GM18507 (cell line): ENCODE measurements around the gene CSN2.
"Not testable (repeated sequence)": the region's sequence is repeated elsewhere in the genome, so short reads cannot be mapped to it uniquely, and the experiment has no call there.

ENCODE experiments used
- DNase-seq: peaks from one replicate; pipeline ENCODE4 v3.0.0; 2011; ENCODE audit warnings: low read depth; ENCODE audit not compliant: insufficient read length; ENCODE audit errors: extremely low spot score
- FAIRE-seq: peaks from 2 replicates; lab custom pipeline; 2011; peaks lifted over from hg19 to GRCh38; lab: Jason Lieb, UNC

CSN2 gene, protein sequence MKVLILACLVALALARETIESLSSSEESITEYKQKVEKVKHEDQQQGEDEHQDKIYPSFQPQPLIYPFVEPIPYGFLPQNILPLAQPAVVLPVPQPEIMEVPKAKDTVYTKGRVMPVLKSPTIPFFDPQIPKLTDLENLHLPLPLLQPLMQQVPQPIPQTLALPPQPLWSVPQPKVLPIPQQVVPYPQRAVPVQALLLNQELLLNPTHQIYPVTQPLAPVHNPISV

GRCh38 chr4:69965628-69966027, at the start of gene CSN2:
Gene CSN2, minus strand, starts transcription at chr4:69965728. Its CDS starts 4,733 bp downstream, at chr4:69960995.
- FAIRE-seq (no peak), DNase-seq (no peak)

DNA sequence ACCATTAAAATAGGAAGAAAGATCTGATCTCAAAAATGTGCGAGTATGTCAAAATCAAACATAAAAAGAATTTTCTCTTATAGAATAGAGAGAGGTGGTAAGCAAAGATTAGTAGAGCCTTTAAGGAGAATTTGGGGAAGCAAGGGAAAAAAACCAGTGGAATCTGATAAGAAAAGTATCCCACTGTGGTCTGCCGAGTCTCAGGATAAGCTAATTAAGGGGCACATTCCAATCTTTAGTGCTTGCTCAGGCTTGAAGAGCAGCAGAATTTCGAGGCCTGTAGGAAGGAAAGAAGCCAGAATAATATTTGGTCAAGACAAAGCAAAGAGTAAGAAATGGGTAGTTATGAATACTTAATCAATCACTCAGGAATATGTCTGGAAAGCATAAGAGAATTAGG, 43.2 kb upstream of the CSN2 start:
- no peak for FAIRE-seq
- no peak for DNase-seq

DNA sequence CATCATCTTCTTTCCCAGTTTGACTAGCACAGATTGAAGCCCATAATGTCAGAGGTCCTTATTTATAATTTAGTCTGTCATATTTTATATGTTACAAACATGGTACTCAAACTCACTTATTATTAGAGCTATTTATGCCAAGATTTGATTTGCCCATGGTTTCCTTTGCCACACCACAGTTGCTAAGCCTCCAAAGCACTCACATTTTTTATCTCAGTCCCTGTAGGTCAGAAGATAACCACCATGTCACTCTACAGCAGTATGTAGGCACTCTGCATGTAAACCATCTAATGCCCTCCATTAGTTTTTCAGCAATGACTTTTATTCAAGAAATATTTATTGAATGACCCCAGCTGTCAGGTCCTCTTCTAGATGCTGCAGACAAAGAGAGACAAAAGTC, 37.0 kb upstream of the CSN2 start:
- FAIRE-seq = no peak
- no peak for DNase-seq

DNA sequence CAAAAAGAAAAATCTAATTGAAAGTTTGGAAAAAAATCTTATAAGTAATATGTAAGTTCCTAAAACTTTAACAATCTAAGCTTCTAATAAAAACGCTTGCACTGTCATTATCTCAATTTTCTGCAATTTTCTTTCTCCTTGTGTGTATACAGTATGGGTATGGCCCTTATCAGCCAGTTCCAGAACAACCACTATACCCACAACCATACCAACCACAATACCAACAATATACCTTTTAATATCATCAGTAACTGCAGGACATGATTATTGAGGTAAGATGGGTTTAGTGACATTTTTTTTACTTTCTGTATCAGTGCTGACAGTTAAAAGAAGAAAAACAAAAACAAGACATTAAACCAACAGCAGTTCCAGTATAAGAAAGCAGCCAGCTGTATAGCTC, 35.2 kb upstream of the CSN2 start:
- DNase-seq (no peak), FAIRE-seq (no peak)

GRCh38 chr4:69999420-69999819, 33.9 kb upstream of the CSN2 start:
- FAIRE-seq = no peak
- no peak for DNase-seq

DNA sequence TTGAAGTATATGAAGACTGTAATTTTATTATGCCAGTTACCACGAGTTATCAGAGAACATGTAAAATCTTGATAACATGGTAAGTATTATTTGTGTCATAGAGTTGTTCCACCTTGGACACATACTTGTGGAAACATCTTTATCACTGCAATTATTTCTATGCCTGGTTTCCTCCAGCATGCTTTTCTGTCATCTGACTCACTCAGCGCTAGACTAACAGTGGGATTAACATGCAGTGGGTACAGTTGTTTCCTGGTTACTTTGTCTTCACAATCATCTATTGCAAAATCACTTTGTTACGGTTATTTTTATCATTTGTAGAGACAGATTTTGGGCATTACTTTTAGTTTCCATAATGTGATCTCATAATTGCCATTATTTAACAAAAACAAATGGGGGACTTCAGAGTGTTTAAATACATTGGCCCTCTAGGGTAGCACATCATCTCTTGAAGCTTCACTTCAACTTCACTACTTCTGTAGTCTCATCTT, 30.0 kb upstream of the CSN2 start, which contains the start of gene STATH:
Gene STATH (plus strand): TSS at position 441 of the 491 bp plus-strand sequence. CDS start 2,472 bp downstream, outside the sequence.
- FAIRE-seq (no peak), DNase-seq (no peak)

DNA sequence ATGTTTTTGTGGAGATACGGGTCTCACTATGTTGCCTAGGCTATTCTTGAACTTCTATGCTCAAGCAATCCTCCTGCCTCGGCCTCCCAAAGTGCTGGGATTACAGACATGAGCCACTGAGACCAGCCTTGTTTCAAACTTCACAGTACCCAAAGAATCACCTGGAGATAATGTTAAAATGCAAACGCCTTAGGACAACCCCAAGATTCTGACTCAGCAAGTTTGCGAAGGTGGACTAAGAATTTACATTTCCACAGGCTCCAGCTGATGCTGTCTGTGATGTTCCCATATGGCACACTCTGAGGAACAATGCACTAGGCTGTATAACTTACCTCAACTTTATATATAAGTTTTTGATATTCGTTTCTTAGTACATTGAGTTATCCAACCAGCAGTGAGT, 29.3 kb upstream of the CSN2 start:
- FAIRE-seq (no peak), DNase-seq (no peak)

GRCh38 chr4:69991016-69991415, 25.5 kb upstream of the CSN2 start:
- FAIRE-seq = no peak
- no peak for DNase-seq

DNA sequence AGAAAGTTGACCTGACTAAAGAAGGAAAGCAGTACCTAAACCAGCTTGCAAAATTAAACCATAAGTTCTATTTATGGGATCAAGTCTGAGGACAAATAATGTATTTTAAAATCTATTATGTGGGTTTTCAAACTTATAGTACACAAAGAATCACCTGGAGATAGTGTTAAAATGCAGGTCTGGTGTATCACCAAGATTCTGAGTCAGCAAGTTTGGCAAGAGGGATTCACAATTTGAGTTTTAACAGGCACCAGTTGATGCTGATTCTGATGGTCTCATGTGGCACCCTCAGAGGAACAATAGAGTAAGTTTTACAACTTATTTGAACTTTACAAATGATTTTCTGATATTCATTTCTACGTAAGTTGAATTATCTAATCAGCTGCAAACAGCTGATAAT, 21.1 kb upstream of the CSN2 start:
- DNase-seq (no peak), FAIRE-seq (no peak)

- DNase-seq (no peak), FAIRE-seq (no peak)
These were observed 18.5 kb upstream of the CSN2 start for GRCh38 chr4:69984030-69984443.

DNA sequence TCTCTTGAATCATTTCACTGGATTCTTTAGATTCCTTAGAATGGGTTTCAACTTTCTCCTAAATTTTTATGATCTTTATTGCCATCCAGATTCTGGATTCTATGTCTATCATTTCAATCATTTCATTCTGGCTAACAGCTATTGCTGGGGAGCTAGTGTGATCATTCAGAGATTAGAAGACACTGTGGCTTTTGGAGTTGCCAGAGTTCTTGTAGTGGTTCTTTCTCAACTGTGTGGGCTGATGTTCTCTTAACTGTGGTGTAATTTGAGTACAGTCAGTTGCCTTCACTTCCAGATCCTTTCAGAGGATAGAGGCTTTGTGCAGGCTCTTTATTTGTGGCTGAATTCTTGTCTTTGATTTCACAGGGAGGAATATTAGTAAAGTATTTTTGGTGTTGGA, 12.1 kb upstream of the CSN2 start:
- FAIRE-seq = no peak
- DNase-seq = no peak

GRCh38 chr4:69974631-69975030, 9.1 kb upstream of the CSN2 start:
- DNase-seq (no peak), FAIRE-seq (no peak)

DNA sequence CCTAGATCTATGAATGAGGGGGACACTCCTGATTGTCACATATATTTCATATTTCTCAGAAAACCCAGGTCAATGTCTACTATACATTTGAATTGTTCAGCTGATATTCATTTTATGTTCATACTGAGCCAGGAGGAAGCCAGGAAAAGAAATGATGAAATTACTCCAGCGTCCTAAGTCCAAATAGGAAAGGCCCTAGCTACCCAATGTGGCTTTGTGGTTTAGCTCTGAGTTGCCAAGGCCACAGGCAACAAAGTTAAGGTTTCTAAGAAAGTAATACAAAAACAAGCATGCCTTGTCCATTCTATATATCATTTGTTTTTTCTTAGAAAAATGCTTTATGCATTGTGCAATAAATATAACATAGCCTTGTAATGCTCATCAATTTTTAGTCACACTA, 4.5 kb upstream of the CSN2 start:
- DNase-seq (no peak), FAIRE-seq (no peak)

- DNase-seq (no peak), FAIRE-seq (no peak)
These were observed 8.3 kb downstream of the CSN2 start for GRCh38 chr4:69957209-69957608.

- FAIRE-seq (no peak), DNase-seq (no peak)
These were observed 13.9 kb downstream of the CSN2 start for GRCh38 chr4:69951602-69952001.

DNA sequence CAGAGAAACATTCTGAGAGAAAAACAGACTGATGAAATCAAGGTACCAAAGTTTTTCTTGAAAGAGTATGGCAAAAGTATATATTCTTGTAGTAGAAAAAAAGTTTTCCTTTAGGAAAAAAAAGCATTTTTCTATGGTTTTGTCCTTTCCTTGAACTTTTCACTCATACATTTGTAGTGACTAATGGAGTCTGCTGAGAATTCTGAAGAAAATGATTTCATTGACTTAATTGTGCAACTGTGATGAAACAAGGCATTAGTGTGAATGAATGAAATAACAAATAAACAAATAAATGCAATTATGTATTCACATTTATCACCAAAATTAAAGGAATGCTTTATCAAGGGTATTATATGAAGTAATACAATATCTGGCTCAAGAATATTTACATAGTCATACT, 29.0 kb downstream of the CSN2 start:
- no peak for DNase-seq

GRCh38 chr4:69934150-69934549, 31.4 kb downstream of the CSN2 start:
- FAIRE-seq (no peak), DNase-seq (no peak)

More for the DNA sequence above, 29.0 kb downstream of the CSN2 start:
- FAIRE-seq = no peak

GRCh38 chr4:69930768-69931167, 34.8 kb downstream of the CSN2 start, which contains the start of gene CSN1S1:
Gene CSN1S1, plus strand, starts transcription at chr4:69931068. Its CDS starts 1,488 bp downstream, at chr4:69932556.
- FAIRE-seq = no peak
- DNase-seq = no peak

DNA sequence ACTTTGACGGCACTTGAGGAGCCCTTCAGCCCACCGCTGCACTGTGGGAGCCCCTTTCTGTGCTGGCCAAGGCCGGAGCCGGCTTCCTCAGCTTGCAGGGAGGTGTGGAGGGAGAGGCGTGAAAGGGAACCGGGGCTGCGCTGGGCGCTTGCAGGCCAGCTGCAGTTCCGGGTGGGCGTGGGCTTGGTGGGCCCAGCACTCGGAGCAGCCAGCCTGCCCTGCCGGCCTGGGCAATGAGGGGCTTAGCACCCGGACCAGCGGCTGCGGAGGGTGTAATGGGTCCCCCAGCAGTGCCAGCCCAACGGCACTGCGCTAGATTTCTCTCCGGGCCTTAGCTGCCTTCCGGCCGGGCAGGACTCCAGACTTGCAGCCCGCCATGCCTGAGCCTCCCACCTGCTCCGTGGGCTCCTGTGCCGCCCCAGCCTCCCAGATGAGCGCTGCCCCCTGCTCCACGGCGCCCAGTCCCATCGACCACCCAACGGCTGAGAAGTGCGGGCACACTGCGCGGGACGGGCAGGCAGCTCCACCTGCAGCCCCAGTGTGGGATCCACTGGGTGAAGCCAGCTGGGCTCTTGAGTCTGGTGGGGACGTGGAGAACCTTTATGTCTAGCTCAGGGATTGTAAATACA, 41.6 kb downstream of the CSN2 start:
- not testable (repeated sequence) for FAIRE-seq, DNase-seq

- FAIRE-seq (no peak), DNase-seq (no peak)
These were observed 44.7 kb downstream of the CSN2 start for GRCh38 chr4:69920874-69921273.
